NCI-H526 (cell line): Measurements from ENCODE around the gene DCN.

Source experiments
- DNase-seq, 2 experiments: peaks; one replicate each; lab custom pipeline; 2025; lab: John Stamatoyannopoulos, UW

DCN gene

GRCh38 chr12:91100906-91101305 lies 81.7 kb downstream of the DCN start:
- no peak for DNase-seq

- no peak for DNase-seq
Observed at GRCh38 chr12:91099836-91100235, 82.8 kb downstream of the DCN start.

- DNase-seq, result no peak
Observed at GRCh38 chr12:91099341-91099740, 83.3 kb downstream of the DCN start.

GRCh38 chr12:91098941-91099340 lies 83.7 kb downstream of the DCN start:
- no peak for DNase-seq

- DNase-seq, result no peak
Observed at GRCh38 chr12:91098461-91098860, 84.2 kb downstream of the DCN start.

GRCh38 chr12:91094957-91095356 lies 87.7 kb downstream of the DCN start:
- no peak for DNase-seq

- no peak for DNase-seq
Observed at GRCh38 chr12:91094032-91094662, 88.5 kb downstream of the DCN start.

GRCh38 chr12:91093341-91093740 lies 89.3 kb downstream of the DCN start:
- DNase-seq, result no peak

- no peak for DNase-seq
Observed at GRCh38 chr12:91091916-91092715, 90.5 kb downstream of the DCN start.
